Right lobe of liver (tissue), 4 donors: ENCODE measurements around the gene AMPD2.

Experiments
- POLR2A ChIP-seq: fragments of 450-650 bp; IDR thresholded peaks from one replicate; pipeline ENCODE4 v1.6.1; 2017; ENCODE audit warnings: antibody characterized with exemption, mild to moderate bottlenecking
- TF ChIP-seq, protein P1 (sequence below), 4 donors: fragments of 200-600 bp in 3 of 4; fragments of 450-650 bp in 1 of 4; IDR thresholded peaks; one replicate each; pipeline versions ENCODE4 v1.5.1 to v1.8.0; 2016 to 2022; ENCODE audit warnings: antibody characterized with exemption in 4 of 4, mild to moderate bottlenecking in 2 of 4
- donor health status: DM: no; HTN: no; CAD: no.
- donor health status: DM: no; HTN: no; CAD: no.
- donor health status: DM: no; HTN: yes; CAD: no.

DNA sequence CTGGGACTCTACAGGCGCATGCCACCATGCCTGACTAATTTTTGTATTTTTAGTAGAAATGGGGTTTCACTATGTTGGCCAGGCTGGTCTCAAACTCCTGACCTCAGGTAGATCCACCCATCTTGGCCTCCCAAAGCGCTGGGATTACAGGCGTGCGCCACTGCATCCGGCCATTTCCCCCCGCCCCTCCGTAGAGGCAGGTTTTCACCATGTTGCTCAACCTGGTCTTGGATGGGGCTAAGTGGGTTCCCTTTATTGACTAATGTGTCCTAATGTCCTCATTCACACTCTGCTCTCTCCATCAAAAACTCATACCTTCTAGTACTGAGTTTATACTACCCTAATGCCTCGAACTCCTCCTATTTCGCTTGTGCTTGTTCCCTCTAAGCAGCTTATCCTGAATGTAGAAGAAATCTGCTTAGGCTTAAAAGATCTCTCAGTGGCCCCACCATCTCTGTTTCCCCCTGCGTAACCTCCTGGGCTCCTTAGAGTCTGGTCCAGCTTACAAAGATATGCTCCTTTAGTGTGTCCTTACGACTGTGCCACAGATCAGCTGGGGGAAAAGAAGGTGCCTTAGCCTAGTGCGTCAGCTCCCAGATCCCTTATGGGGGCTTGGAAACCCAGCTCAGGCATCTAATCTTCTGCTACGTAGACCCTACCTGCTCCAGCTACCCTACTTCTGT lies 8.2 kb upstream of the AMPD2 start:
- no peak for TF ChIP-seq POLR2A
- TF ChIP-seq, protein P1, sequence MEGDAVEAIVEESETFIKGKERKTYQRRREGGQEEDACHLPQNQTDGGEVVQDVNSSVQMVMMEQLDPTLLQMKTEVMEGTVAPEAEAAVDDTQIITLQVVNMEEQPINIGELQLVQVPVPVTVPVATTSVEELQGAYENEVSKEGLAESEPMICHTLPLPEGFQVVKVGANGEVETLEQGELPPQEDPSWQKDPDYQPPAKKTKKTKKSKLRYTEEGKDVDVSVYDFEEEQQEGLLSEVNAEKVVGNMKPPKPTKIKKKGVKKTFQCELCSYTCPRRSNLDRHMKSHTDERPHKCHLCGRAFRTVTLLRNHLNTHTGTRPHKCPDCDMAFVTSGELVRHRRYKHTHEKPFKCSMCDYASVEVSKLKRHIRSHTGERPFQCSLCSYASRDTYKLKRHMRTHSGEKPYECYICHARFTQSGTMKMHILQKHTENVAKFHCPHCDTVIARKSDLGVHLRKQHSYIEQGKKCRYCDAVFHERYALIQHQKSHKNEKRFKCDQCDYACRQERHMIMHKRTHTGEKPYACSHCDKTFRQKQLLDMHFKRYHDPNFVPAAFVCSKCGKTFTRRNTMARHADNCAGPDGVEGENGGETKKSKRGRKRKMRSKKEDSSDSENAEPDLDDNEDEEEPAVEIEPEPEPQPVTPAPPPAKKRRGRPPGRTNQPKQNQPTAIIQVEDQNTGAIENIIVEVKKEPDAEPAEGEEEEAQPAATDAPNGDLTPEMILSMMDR (IDR thresholded peaks at IDR 0.05): no peak
